Tibial nerve (tissue), 4 donors: Measurements from ENCODE around the gene CD200R1L.

Source experiments
- CTCF ChIP-seq, 5 experiments: fragments of 200-600 bp in 3 of 5; fragments of 450-650 bp in 2 of 5; sonication (generic) in 3 of 5; IDR thresholded peaks; one replicate each; pipeline ENCODE4 v1.5.1; 2016 to 2019; ENCODE audit warnings: antibody characterized with exemption in 5 of 5, mild to moderate bottlenecking in 3 of 5, moderate library complexity in 2 of 5
- EP300 ChIP-seq, 2 donors: sonication (generic); formaldehyde crosslinking; IDR thresholded peaks; one replicate each; pipeline ENCODE4 v1.6.1; 2017; ENCODE audit warnings: antibody characterized with exemption in 2 of 2, mild to moderate bottlenecking in 1 of 2
- POLR2A ChIP-seq, 2 donors: fragments of 450-650 bp; IDR thresholded peaks; one replicate each; pipeline ENCODE4 v1.6.1; 2017; ENCODE audit warnings: antibody characterized with exemption in 2 of 2, mild to moderate bottlenecking in 2 of 2, moderate library complexity in 2 of 2

DNA sequence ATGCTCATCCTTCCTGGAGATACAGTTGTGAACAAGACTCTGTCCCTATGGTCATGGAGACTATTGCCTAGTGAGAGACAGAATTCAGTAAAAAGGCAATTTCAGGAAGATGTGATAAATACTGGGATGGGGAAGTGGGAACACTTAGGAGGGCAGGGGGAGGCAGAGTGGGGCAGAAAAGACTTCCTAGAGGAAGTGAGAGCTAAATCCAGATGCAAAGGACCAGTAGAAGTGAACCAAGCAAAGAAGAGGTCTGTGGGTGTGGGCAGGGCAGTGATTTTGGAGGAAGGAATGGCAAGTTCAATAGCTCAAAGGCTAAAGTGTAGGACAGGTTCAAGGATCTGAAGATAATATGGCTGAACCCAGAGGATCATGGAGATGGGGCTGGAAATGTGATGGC, 68.9 kb downstream of the CD200R1L start:
- TF ChIP-seq POLR2A (IDR thresholded peaks at IDR 0.05) (no peak), EP300 (IDR thresholded peaks at IDR 0.05) (no peak), CTCF (IDR thresholded peaks at IDR 0.05) (no peak)
